K562 (cell line): ENCODE measurements around the gene TRIM38. TPM values are rescaled to one million over a fixed set of nuclear protein-coding genes. Genes with fewer than 3 reads are reported as not detected.

Experiments used
- ATAC-seq: fragments of 200-7000 bp; cut with Tn5 transposase; 3 replicates; pipeline ENCODE4 v1.9.1; 2020; ENCODE audit warnings: moderate library complexity
- BruUV-seq: library from RNA; stranded (reverse); fragments of 400-500 nt; replicated peaks from 2 replicates; lab custom pipeline; 2021; lab: Mats Ljungman, UMichigan
- CTCF ChIA-PET: fragments of 300-600 bp; formaldehyde crosslinking; extraction: SDS; loops from one replicate; lab custom pipeline; 2021; ENCODE audit warnings: low intra/inter-chr PET ratio; lab: Yijun Ruan, JAX
- POLR2A ChIA-PET: fragments of 300-600, 350-650 bp; sonication (Branson Sonifier 250); formaldehyde crosslinking; extraction: SDS; loops from one replicate; lab custom pipeline; 2021; ENCODE audit warnings: antibody characterized with exemption, inconsistent platforms; lab: Yijun Ruan, JAX
- DNase-seq, 4 experiments: peaks; one replicate each; pipeline versions ENCODE4 v3.0.0 to v3.0.0-alpha.2; 2011 to 2018; ENCODE audit warnings: low spot score in 3 of 4, mixed read lengths in 3 of 4; ENCODE audit errors: extremely low read depth in 1 of 4
- FAIRE-seq: peaks from 2 replicates; lab custom pipeline; 2011; peaks lifted over from hg19 to GRCh38; lab: Jason Lieb, UNC
- H2AFZ ChIP-seq: 2 replicates; pipeline ENCODE4 v1.6.0; 2011; ENCODE audit warnings: low read depth, low read length, control low read depth, inconsistent platforms
- H3K27ac ChIP-seq: fragments of 200-600 bp; 3 replicates; pipeline ENCODE4 v1.8.0; 2011; ENCODE audit warnings: low read depth, mild to moderate bottlenecking, control low read depth, inconsistent platforms, low read length, moderate library complexity, mixed read lengths; ENCODE audit errors: extremely low read depth
- H3K27me3 ChIP-seq, 2 experiments: fragments of 300-600 bp in 1 of 2; 2 replicates in 1 of 2; 3 replicates in 1 of 2; pipeline versions ENCODE4 v1.6.0 to v1.8.0; 2011; ENCODE audit warnings: inconsistent platforms in 2 of 2, low read length in 2 of 2, mild to moderate bottlenecking in 1 of 2, mixed read lengths in 1 of 2, moderate library complexity in 1 of 2; ENCODE audit not compliant: control insufficient read depth in 2 of 2, insufficient read depth in 2 of 2
- H3K36me3 ChIP-seq: fragments of 300-600 bp; 3 replicates; pipeline ENCODE4 v1.8.0; 2011; ENCODE audit warnings: mild to moderate bottlenecking, low read length, inconsistent platforms; ENCODE audit not compliant: control insufficient read depth, insufficient read depth
- H3K4me1 ChIP-seq, 2 experiments: fragments of 200-600 bp in 1 of 2; replicated peaks in 1 of 2; 2 replicates in 1 of 2; 3 replicates in 1 of 2; pipeline versions ENCODE4 v1.5.1 to v1.8.0; 2011; ENCODE audit warnings: inconsistent platforms in 2 of 2, low read length in 2 of 2, mild to moderate bottlenecking in 1 of 2, mixed read lengths in 1 of 2, moderate library complexity in 1 of 2; ENCODE audit not compliant: control insufficient read depth in 2 of 2, insufficient read depth in 2 of 2
- H3K4me2 ChIP-seq: 2 replicates; pipeline ENCODE4 v1.6.1; 2011; ENCODE audit warnings: low read length, control low read depth, inconsistent platforms, mixed read lengths; ENCODE audit not compliant: insufficient read depth
- H3K4me3 ChIP-seq: fragments of 200-600 bp; sonication (generic), shearing (Covaris generic); 2 replicates; pipeline ENCODE4 v1.5.1; 2016; ENCODE audit warnings: control low read depth, inconsistent platforms
- H3K79me2 ChIP-seq: fragments of 200-600 bp; 3 replicates; pipeline ENCODE4 v1.8.0; 2011; ENCODE audit warnings: low read length, inconsistent platforms; ENCODE audit not compliant: control insufficient read depth, insufficient read depth
- H3K9ac ChIP-seq, 2 experiments: 2 replicates each; pipeline versions ENCODE4 v1.6.0 to v1.6.1; 2011; ENCODE audit warnings: low read depth in 2 of 2, low read length in 2 of 2, control low read depth in 1 of 2, inconsistent platforms in 1 of 2, mild to moderate bottlenecking in 1 of 2, mixed read lengths in 1 of 2; ENCODE audit not compliant: insufficient read depth in 1 of 2
- H3K9me1 ChIP-seq: one replicate; pipeline ENCODE4 v1.6.0; 2011; ENCODE audit warnings: inconsistent platforms, mild to moderate bottlenecking, low read length, moderate library complexity; ENCODE audit not compliant: control insufficient read depth, insufficient read depth
- H3K9me3 ChIP-seq: replicated peaks from 2 replicates; pipeline ENCODE4 v1.5.1; 2011; ENCODE audit warnings: low read depth, low read length, inconsistent platforms; ENCODE audit not compliant: control insufficient read depth, insufficient read depth
- H4K20me1 ChIP-seq: replicated peaks from 2 replicates; pipeline ENCODE4 v1.6.1; 2011; ENCODE audit warnings: low read length, inconsistent platforms, mixed read lengths; ENCODE audit not compliant: control insufficient read depth, insufficient read depth
- ATF1 ChIP-seq, 2 experiments: fragments of 450-650 bp in 1 of 2; IDR thresholded peaks; 2 replicates each; pipeline ENCODE4 v1.6.1; 2016; ENCODE audit warnings: missing compliant biosample characterization in 1 of 2, missing genetic modification characterization in 1 of 2
- BRF1 ChIP-seq: IDR thresholded peaks from 3 replicates; pipeline ENCODE4 v1.6.1; 2011; ENCODE audit warnings: borderline replicate concordance, mild to moderate bottlenecking; ENCODE audit not compliant: insufficient read length; ENCODE audit errors: extremely low read depth
- HDAC1 ChIP-seq, 2 experiments: fragments of 450-650 bp; IDR thresholded peaks; 2 replicates each; pipeline ENCODE4 v1.6.1; 2016 to 2017; ENCODE audit warnings: inconsistent platforms in 1 of 2, mild to moderate bottlenecking in 1 of 2, moderate library complexity in 1 of 2
- HINFP ChIP-seq: fragments of 450-650 bp; conservative IDR thresholded peaks from 2 replicates; pipeline ENCODE4 v1.6.1; 2016; ENCODE audit warnings: missing genetic modification characterization, low read depth, mild to moderate bottlenecking, control low read depth, missing compliant biosample characterization
- JUN ChIP-seq, 2 experiments: sonication (generic) in 1 of 2; formaldehyde crosslinking in 1 of 2; IDR thresholded peaks; 2 replicates each; pipeline versions ENCODE4 v1.6.1 to v1.8.0; 2012 to 2022; ENCODE audit warnings: borderline replicate concordance in 2 of 2, mild to moderate bottlenecking in 2 of 2, improper control_type of control experiment in 1 of 2, low read depth in 1 of 2, low read length in 1 of 2, missing genetic modification reagents in 1 of 2
- KDM1A ChIP-seq, 2 experiments: fragments of 450-650 bp; IDR thresholded peaks; 2 replicates each; pipeline ENCODE4 v1.6.1; 2016; ENCODE audit warnings: mild to moderate bottlenecking in 2 of 2
- RAD21 ChIP-seq, 2 experiments: fragments of 250-450 bp in 1 of 2; fragments of 450-650 bp in 1 of 2; sonication (Bioruptor Pico) in 1 of 2; formaldehyde crosslinking in 1 of 2; IDR thresholded peaks in 1 of 2; conservative IDR thresholded peaks in 1 of 2; 2 replicates each; pipeline versions ENCODE4 v1.4.0 to v1.8.0; 2020 to 2022; ENCODE audit warnings: mild to moderate bottlenecking in 2 of 2, moderate library complexity in 1 of 2
- TRIM28 ChIP-seq: fragments of 450-650 bp; IDR thresholded peaks from 2 replicates; pipeline ENCODE4 v1.6.1; 2017
- ZNF197 ChIP-seq: fragments of 200-800 bp; sonication (Bioruptor generic); IDR thresholded peaks from 2 replicates; pipeline ENCODE4 v1.6.1; 2016; ENCODE audit warnings: low read depth, missing genetic modification characterization, missing compliant biosample characterization
- ZNF224 ChIP-seq: sonication (generic); formaldehyde crosslinking; IDR thresholded peaks from 2 replicates; pipeline ENCODE4 v1.8.0; 2022; ENCODE audit warnings: mild to moderate bottlenecking, missing genetic modification reagents
- ZNF280B ChIP-seq: fragments of 250-450 bp; sonication (Bioruptor Pico); IDR thresholded peaks from 2 replicates; pipeline ENCODE4 v1.5.1; 2021; ENCODE audit warnings: mild to moderate bottlenecking
- ZNF445 ChIP-seq: fragments of 250-450 bp; sonication (Bioruptor Pico); IDR thresholded peaks from 2 replicates; pipeline ENCODE4 v1.4.0; 2020; ENCODE audit warnings: low read depth, mild to moderate bottlenecking, moderate library complexity
- ZNF76 ChIP-seq: fragments of 250-450 bp; sonication (Bioruptor Pico); IDR thresholded peaks from 2 replicates; pipeline ENCODE4 v1.4.0; 2020; ENCODE audit warnings: mild to moderate bottlenecking, moderate library complexity, borderline replicate concordance
- ZSCAN32 ChIP-seq: fragments of 450-650 bp; formaldehyde crosslinking; IDR thresholded peaks from 2 replicates; pipeline ENCODE4 v1.4.0; 2020; ENCODE audit warnings: mild to moderate bottlenecking, moderate library complexity
- WGBS: fragments of 100-300 bp; shearing (Covaris generic); methylation state at CpG from one replicate; pipeline ENCODE4 v1.1.6; 2016; ENCODE audit warnings: low coverage, mixed read lengths; ENCODE audit not compliant: insufficient coverage; ENCODE audit errors: missing lambda C conversion rate; 5-methylcytosine and 5-hydroxymethylcytosine counted together
- in situ Hi-C: fragments of 300-500 bp; cut with MboI; formaldehyde crosslinking; loops from 4 replicates; pipeline ENCODE4 v1.15.0; 2018; ENCODE audit warnings: inconsistent platforms, mixed read lengths
- intact Hi-C: fragments of 100-400 bp; cut with micrococcal nuclease; formaldehyde crosslinking; loops from 2 replicates; pipeline ENCODE4 v1.14.2; 2022
- polyA plus RNA-seq, 8 experiments: library from polyadenylated mRNA; depleted of rRNA in 4 of 8; stranded (reverse) in 5 of 8; unstranded in 3 of 8; fragments of >200 nt; fragmentation: Nextera tagmentation in 2 of 8; fragmentation: Illumina TruSeq in 1 of 8; extraction: Ambion mirVana in 2 of 8; extraction: Trizol in 1 of 8; gene quantifications; 2 replicates each; pipeline versions ENCODE4 v1.2.1 to v1.2.3, GENCODE V29; 2011 to 2014; ENCODE audit warnings: inconsistent platforms in 1 of 8, missing spikeins in 1 of 8
- total RNA-seq, 7 experiments: library from RNA; depleted of rRNA in 6 of 7; stranded (reverse); fragments of >200 nt in 6 of 7; fragmentation: Illumina TruSeq in 2 of 7; extraction: Trizol in 2 of 7; gene quantifications; 2 replicates each; pipeline versions ENCODE4 v1.2.1 to v1.2.3, GENCODE V29; 2011 to 2021; ENCODE audit warnings: low replicate concordance in 1 of 7
- TF ChIP-seq, protein P1 (sequence below): fragments of 250-450 bp; sonication (Bioruptor Pico); IDR thresholded peaks from 2 replicates; pipeline ENCODE4 v1.5.0; 2021

Gene TRIM38
- total and polyA plus RNA-seq, 9 of the 15 experiments (the other 6 are each of a cell fraction or from before 2014, with no cell fraction given): 1.7 to 6.7 (median 6.3) TPM

DNA sequence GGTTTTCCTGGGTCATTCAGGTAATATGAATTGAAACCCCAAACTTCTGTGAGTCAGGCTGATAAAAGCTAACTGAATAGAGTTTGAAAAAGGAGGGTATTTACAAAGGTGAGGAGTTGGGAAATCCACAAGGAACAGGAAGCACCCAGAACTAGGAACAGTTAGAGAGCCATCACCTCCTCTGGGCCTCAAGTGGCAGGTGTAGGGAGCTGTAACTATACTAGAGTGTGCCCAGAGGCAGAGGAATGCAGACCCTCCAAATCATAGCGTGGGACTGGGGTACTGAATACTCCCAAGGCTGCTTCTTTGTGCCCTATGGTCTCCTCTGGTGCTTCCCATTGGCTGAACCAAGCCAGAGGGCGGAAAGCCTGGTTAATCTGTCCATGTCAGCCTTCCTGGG, 18.3 kb downstream of the TRIM38 start:
- no peaks in the 10 kb centered on the region for H3K9me1 ChIP-seq
- no peaks in the 10 kb centered on the region for H4K20me1 ChIP-seq
- H3K9me3 ChIP-seq: no peaks in the 10 kb centered on the region
- ATAC-seq: no peak
- in situ Hi-C loops (no loop called here), intact Hi-C loops (no loop called here)
- peaks cover 0 to 4% of the 10 kb centered on the region in 2 experiments; a peak in 1 of 5 replicates for H3K4me1 ChIP-seq
- H3K9ac ChIP-seq: no peak overlapping the region
- no peaks in the 10 kb centered on the region for H3K79me2 ChIP-seq
- H3K4me2 ChIP-seq: no peak overlapping the region
- no peak overlapping the region for H3K4me3 ChIP-seq
- H3K27ac ChIP-seq: no peak overlapping the region
- ChIA-PET POLR2A (interaction anchor here (0.7 to 4.2 kb wide), 6 partner anchors 11 to 51 kb away, joined by 3 to 19 read pairs (median 4); a partner anchor contains a TSS), CTCF (no interaction called here)
- H3K36me3 ChIP-seq: peaks cover 53% of the 10 kb centered on the region; the same call in 2 of the 3 replicates
- H2AFZ ChIP-seq: no peak overlapping the region
- DNase-seq: no peak
- no peak for FAIRE-seq
- 70% methylated on average over 2 of the region's 2 CpGs for WGBS
- no peaks in the 10 kb centered on the region for H3K27me3 ChIP-seq
- BruUV-seq: no TSS peak
- TF ChIP-seq HDAC1 (IDR thresholded peaks at IDR 0.05): no peak
- no peak for TF ChIP-seq RAD21 (CRISPR knock-in tag; conservative IDR thresholded peaks at IDR 0.05 in 1 of 2, IDR thresholded peaks at IDR 0.05 in 1 of 2)
- TF ChIP-seq HINFP (tag): no peak
- TF ChIP-seq KDM1A (IDR thresholded peaks at IDR 0.05): no peak
- no peak for TF ChIP-seq ZSCAN32 (CRISPR knock-in tag)
- no peak for TF ChIP-seq BRF1
- no peak for TF ChIP-seq ZNF224 (CRISPR knock-in tag)
- TF ChIP-seq, protein P1, sequence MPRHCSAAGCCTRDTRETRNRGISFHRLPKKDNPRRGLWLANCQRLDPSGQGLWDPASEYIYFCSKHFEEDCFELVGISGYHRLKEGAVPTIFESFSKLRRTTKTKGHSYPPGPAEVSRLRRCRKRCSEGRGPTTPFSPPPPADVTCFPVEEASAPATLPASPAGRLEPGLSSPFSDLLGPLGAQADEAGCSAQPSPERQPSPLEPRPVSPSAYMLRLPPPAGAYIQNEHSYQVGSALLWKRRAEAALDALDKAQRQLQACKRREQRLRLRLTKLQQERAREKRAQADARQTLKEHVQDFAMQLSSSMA (CRISPR knock-in tag): no peak
- no peak for TF ChIP-seq ZNF445 (CRISPR knock-in tag)
- no peak for TF ChIP-seq TRIM28
- TF ChIP-seq ZNF280B: no peak
- no peak for TF ChIP-seq ZNF197 (CRISPR knock-in tag)
- no peak for TF ChIP-seq ATF1 (CRISPR knock-in tag; IDR thresholded peaks at IDR 0.05)
- no peak for TF ChIP-seq ATF1 (tag; IDR thresholded peaks at IDR 0.05)
- TF ChIP-seq JUN (IDR thresholded peaks at IDR 0.05; ENCODE audit: borderline replicate concordance, low read depth, low read length): no peak
- no peak for TF ChIP-seq JUN (CRISPR knock-in tag; IDR thresholded peaks at IDR 0.05; ENCODE audit: borderline replicate concordance)
- no peak for TF ChIP-seq ZNF76 (CRISPR knock-in tag)
